ENCODE measurements around the gene ADIRF.
A peak's percentile ranks its signal among the peaks of the same experiment; 100 is the strongest.
"Not testable (repeated sequence)": the region's sequence is repeated elsewhere in the genome, so short reads cannot be mapped to it uniquely, and the experiment has no call there.

The ADIRF gene

DNA sequence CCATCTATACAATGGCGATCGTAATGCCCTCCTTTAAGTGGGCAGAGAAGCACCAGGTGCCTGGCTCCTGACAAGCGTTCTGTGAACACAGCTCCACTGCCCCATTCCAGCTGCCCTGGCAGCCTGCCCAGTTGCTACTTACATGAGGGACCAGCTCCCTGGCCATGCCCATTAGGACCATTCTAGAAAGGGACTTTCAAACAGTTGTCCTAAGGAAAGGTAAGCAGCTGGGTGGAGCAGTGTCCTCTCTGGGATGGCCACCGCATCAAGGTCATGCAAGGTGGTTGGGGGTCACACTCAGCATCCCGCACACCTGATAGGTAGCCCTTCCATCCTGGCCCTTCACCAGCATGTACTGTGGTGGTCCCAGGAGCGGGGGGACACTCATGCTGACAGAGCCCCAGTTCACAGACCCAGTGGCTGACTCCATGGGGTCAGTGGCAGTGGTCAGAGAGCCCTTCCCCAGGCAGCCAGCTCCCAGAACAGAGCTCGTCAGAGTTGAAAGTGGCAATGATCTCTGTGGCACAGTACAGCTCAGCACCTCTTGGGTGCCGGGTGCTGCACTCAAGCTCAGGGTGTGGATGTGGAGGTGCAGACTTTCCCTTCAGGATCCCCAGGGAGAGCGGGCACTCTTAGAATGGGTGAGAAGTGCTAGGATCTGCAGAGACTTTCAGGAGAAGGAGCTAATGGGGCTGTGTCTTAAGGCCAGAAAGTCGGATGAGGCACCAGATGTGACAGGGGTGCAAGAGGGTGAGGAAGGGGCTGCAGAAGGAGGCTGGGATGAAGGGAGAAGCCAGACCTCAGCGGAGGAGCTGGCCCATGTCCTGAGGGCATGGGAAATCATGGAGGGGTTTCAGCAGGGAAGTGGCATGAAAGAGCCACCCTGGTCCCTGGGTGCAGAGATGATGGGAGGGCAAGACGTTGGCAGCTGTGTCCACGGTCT, 21.8 kb upstream of the ADIRF start:
- no peak for DNase-seq (ENCODE audit: low read depth)

DNA sequence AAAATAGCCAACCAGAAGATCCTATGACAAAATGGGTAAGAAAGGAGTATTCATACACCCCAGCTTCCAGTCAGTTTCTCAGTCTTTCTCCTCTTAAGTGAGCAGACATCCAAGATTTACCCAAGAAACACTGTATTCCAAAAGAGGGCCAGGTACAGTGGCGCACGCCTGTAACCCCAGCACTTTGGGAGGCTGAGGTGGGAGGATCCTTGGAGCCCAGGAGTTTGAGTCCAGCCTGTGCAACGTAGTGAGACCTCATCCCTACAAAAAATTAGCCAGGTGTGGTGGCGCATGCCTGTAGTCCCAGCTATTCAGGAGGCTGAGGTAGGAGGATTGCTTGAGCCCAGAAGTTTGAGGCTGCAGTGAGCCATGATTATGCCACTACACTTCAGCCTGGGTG, 20.5 kb upstream of the ADIRF start:
- DNase-seq (ENCODE audit: low read depth) = not testable (repeated sequence)

DNA sequence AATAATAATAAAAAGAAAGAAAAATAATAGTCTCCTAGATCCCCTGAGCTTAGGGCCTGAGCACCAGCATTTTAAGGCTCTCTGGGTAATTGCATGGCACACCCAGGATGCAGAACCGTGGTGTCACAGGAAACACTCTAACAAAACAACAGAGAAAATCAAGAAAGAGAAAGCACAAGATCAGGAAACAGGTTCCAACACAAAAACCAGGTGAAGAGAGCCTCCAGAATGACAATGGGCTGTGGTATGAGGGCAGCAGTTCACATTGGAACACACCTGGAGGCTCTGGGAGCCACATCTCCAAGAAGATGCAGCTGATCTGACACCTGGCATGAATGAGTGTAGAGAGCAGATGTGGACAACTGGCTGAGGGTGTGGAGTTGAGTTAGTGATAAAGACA, 17.9 kb upstream of the ADIRF start:
- no peak for DNase-seq (ENCODE audit: low read depth)

DNA sequence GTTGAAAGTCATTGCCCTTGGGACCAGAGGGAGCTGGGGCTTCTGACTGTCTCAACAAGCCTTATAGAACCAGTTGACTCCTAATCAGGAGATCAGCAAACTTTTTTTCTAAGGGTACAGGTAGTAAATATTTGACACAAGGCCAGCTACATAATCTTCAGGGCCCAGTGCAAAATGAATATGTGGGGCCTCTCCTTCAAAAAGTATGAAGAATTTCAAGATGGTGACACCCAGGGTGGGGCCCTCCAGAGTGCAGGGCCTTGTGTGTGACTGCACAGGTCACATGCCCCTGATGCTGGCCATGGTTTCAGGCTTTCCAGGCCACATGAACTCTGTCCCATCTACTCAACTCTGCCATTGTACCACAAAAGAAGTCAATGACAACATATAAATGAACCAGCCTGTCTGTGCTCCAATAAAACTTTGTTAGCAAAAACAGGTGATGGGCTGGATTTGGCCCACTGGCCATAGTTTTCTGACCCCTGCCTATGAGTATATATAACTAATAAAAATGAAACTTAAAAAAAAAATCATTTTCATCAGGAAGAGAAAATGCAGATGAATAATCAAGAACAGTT, 17.0 kb upstream of the ADIRF start:
- no peak for DNase-seq (ENCODE audit: low read depth)

DNA sequence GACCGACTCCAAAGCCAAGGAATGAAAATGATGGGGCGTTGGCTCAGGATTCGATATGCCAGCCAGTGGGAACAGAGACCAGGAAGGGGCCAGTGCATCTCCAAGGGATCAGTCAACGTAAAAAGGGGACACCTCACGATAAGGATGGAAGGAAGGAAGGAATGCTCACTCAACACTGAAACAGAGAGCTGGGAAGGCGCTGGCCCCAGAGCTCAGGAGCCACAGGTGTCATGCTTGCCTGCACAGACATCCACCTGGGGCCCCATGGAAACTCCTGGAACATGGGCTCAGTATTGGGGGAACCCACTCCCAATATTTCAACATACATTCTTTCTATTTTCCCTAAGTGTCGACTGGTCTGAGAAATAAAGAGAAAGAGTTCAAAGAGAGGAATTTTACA, 16.2 kb upstream of the ADIRF start:
- no peak for DNase-seq (ENCODE audit: low read depth)

DNA sequence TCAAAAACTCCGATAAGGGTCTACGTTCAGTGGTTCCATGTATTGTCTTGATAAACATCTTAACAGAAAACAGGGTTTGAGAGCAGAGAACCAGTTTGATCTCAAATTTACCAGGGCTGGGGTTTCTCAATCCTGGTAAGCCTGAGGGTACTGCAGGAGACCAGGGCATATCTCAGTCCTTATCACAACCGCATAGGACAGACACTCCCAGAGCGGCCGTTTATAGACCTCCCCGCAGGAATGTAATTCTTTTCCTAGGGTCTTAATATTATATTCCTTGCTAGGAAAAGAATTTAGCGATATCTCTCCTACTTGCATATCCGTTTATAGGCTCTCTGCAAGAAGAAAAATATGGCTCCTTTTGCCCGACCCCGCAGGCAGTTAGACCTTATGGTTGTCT, 15.6 kb upstream of the ADIRF start:
- DNase-seq (ENCODE audit: low read depth) = not testable (repeated sequence)

DNA sequence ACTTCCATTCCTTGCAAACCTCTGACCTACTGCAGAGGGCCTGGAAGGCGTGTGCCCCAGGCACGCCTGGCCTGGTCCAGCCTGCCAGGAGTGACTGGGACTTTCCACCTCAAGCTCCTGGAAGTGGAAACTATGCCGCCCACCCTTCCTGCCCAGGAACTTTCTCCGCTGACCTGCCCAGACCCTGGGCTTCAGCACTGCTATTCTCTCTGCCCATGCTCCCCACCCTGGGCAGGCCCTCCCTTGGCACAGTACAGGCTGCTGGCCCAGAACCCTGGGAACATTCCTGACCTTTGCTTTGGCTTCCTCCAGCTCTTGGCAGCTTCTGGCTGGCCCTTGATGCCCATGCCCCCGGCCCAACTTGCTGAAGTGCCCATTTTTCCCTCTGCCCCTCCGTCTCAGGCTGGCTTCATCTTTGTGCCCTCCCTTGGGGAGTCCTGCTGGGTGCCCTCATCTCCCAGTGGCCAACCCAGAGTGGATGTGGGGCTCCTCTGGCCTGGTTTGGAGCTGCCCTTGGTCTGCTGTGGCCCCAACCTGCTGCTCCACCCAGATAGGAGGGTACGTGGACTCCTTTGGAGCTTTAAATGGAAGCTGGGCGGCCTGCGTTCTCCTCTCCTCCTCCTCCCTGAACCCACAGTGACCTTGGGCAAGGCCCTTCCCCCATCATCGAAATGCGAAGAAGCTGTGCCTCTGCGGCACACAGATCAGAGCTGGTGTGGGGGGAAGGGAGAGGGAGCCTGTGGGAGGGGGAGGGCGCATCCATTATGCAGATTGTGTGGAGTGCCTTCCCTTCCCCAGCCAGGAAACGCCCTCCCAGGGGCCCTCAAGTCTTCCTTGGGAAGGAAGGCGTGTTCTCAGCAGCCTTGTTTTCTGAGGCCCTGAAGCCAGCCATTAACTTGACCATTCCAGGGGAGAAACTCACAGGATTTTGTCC, 14.3 kb upstream of the ADIRF start:
- peak; percentile 97 for DNase-seq (ENCODE audit: low read depth)

DNA sequence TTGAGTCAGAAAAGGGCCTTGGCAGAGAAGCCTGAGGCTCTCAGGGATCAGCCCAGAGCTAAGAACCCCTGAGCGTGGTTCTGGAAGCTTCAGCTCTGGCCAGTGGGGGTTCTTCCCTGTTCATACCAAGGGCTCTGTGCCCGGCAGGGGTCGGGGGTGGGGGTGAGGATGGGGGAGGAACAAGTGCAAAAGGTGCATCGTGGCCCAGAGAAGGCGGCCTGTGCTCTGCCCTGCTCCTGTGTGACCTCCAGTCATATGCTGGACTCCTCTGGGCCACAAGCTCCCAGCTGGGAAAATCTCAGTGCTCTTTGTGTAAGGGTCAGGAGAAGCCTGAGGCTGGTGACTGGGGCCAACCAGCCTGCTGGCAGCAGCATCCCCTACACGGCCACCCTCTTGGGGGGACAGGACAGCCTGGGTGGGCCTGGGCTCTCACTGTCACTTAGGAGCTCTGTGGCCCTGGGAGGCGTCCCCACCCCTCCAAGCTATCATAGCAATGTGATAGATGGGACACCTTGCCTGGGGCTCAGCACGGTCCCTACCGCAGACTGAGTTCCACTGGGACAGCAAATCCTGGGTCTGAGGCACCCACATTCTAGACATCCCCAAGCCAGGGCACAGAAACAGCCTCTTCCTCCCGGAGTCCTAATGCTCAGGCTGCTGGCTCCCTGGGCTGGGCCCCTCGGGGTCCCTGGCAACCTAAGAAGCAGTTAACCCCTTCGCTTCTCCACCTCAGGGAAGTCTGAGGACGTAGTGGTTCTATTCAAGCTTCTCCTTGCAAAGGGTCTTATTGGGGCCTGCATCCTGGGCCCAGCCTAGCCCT, 13.4 kb upstream of the ADIRF start:
- DNase-seq (ENCODE audit: low read depth) = no peak

DNA sequence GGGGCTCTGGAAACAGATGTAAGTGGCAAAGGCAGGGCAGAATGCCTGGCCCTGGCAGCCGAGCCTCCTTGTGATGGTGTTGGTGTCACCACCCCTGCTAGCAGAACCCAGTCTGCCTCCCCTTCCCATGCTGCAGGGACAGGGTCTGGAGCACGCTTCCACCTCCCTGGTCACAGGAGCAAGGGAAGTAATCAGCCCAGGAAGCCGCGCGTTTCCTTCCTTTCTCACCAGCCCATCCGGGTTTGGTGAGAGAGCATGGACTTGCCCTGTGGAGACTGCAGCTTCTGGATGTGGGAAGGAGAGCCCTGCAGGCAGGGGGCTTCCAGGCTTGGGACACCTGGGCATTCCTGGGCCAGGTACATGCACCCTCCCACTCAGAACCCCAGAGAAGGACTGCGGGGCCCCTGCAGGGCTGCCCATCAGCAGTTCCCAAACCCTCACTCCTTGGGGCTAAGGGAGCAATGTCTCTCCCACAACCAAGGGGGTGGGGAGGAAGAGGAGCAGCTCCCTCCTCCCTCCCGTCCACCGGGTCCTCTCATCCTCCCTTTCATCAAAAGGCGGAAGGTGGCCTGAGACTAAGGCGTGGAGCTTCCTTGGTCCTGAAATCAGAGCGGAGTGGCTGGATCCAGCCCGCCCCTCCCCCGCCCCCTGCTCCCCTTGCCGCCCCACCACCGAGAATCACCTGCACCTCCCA, 12.6 kb upstream of the ADIRF start:
- DNase-seq (ENCODE audit: low read depth) = no peak

DNA sequence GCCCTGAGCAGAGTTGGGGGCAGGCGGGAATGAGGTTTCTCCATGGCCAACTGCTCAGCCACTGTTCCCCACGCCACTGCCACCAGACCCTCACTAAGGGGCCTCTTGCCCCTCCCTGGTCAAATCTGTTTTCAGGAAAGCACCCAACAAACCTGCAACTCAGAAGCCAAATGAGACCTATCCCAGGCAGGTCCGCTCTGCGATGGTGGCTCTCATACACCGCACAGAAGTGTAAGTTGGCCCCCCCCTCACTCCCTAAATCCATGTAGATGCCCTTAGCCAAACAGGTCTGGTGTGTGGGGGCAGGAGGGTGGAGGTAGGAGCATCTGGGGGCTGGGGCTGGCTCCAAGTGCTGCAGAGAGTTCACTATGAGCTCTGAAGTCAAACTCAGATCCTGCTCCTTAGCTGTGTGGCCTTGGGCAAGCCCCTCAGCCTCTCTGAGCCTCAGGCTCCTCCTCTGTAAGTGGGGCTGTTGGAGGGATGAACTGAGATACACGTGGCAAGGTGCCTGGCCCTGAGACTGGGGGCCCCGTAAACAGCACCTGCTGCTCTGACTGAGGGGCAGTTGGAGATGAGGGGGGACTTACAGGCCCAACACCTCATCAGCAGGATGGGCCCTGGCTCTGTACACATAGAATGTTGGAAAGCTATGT, 12.0 kb upstream of the ADIRF start:
- no peak for DNase-seq (ENCODE audit: low read depth)

DNA sequence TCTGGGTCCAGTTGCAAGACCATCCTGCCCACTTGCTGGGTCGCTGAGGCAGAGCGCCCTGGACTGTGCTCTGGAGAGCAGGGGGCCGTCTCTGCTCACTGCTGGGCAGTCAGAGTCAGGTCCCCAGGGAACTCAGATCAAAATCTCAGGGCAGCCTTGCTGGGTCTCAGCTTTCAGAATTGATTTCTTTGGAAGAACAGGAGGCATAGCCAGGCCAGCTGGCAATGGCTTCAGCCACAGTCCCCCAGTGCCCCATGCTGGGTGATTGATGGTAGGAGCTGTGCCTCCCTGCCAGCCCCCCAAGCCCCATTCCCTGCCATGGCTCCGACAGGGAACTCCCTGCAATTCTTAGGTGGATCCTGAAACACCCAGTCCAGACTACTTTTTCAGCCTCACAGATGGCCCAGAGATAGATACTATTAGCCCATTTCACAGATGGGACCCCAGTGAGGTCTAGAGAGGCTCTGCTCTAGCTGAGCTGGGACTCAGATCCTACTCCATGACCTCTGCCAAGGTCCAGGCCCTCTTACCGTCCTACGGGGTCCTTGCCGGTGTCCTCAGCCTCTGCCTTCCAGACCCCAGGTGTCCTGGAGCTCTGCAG, 11.3 kb upstream of the ADIRF start:
- DNase-seq (ENCODE audit: low read depth) = no peak

DNA sequence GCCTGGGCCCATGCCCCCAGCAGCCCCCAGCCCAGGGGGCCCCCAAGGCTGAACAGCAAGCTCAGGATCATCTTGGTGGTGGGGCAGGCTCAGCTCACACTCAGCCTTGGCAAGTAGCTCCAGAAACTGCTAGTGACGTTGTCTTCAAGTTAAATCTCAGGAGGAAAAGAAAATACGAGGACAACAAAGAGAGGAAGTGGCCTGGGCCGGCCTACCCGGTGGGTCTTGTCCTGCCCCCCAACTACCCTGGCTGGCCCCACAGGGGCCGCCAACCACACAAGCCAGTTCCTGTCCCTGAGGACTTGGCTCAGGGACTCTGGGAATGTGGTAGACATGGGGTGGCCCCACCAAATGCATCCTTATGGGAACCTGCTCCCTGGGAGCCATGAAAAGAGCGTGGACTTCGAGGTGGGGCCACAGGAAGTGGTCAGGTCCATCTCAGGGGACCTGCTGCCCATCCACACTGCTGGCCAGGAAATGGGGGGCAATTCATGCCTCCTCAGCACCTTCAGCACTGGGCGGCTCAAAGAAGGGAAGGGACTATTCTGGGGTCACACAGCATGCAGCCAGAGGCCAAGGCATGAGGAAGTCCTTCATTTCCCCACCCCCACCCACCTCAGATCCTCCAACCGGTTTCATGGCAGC, 10.7 kb upstream of the ADIRF start, which contains the start of gene MMRN2:
Gene MMRN2, minus strand, starts transcription at position 145 of the 645 bp plus-strand sequence. Its CDS starts 74 bp downstream, at position 71.
- no peak for DNase-seq (ENCODE audit: low read depth)

DNA sequence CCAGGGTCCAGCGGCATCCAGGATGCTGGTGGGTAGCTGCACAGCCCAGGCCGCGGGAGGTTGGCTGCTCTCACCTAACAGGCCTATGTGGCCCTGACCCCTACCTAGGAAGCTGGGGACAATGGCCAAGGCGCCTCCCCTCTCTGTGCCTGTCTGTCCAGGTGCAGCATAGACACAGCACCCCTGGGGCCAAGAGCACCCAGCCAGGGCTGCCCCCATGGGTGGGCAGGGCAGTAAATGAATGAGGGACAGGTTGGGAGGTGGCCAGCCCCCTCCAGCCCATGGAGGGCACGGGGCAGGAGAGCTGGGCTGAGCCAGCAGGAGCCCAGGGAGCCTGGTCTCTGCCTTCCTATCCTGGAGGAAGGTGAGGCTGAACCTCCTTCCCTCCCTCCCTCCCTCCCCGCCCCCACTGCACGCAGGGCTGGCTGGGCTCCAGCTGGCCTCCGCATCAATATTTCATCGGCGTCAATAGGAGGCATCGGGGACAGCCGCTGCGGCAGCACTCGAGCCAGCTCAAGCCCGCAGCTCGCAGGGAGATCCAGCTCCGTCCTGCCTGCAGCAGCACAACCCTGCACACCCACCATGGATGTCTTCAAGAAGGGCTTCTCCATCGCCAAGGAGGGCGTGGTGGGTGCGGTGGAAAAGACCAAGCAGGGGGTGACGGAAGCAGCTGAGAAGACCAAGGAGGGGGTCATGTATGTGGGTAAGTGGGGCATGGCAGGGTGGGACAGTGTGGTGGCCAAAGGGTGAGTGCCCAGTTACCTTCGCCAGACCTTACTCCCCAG, 10.0 kb upstream of the ADIRF start, which contains the start of gene SNCG:
Gene SNCG, plus strand, starts transcription at position 484 of the 785 bp plus-strand sequence. Its CDS starts 99 bp downstream, at position 583.
- no peak for DNase-seq (ENCODE audit: low read depth)

DNA sequence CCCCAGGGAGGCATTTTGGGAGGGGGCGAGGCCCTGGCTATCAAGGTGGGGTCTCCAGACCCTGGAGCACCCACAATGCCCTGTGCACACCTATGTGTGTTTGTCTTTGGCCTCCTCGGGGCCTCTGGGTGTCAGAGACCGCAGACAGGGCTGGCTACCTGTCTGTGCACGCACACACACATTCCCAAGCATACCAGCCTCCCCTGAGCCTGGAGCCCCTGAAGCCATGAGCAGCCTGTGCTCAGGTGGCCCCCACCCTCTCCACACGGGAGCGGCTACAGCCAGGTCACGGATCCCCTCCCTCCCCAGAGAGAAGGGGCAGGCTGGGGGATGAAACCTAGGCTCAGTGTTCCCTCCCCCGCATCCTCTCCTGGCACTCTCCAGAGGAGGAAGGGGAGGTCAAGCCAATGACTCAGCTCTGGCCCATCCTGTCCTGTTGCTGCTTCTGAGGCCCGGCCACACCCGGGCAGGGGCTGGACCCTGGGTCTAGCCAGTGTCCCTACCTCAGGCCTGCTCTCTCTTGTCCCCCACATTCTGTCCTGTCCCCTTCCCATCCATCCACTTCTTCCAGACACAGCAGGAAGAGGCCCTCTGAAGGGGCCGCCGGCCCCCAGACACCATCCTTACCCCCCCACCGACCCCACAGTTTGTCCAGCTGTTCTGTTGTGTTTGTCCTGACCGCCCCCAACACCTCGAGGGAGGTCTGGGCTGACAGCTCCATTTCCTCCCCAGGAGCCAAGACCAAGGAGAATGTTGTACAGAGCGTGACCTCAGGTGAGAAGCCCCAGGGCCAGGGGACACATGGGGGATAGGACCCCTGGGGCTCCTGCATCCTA, 9.2 kb upstream of the ADIRF start:
- DNase-seq (ENCODE audit: low read depth) = peak; percentile 86

DNA sequence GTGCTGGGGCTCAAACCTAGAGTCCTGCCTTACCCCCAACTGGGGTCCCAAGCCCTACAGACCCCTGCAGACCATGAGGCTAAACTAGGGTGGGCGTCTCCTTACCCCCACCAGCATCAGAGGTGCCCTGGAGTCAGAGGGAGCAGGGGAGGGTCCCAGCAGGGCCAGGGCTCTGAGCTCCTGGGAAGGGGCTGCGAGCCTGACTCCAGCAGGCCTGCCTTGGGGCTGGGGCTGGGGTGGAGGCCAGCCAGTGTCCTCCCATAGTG, 8.6 kb upstream of the ADIRF start:
- no peak for DNase-seq (ENCODE audit: low read depth)

DNA sequence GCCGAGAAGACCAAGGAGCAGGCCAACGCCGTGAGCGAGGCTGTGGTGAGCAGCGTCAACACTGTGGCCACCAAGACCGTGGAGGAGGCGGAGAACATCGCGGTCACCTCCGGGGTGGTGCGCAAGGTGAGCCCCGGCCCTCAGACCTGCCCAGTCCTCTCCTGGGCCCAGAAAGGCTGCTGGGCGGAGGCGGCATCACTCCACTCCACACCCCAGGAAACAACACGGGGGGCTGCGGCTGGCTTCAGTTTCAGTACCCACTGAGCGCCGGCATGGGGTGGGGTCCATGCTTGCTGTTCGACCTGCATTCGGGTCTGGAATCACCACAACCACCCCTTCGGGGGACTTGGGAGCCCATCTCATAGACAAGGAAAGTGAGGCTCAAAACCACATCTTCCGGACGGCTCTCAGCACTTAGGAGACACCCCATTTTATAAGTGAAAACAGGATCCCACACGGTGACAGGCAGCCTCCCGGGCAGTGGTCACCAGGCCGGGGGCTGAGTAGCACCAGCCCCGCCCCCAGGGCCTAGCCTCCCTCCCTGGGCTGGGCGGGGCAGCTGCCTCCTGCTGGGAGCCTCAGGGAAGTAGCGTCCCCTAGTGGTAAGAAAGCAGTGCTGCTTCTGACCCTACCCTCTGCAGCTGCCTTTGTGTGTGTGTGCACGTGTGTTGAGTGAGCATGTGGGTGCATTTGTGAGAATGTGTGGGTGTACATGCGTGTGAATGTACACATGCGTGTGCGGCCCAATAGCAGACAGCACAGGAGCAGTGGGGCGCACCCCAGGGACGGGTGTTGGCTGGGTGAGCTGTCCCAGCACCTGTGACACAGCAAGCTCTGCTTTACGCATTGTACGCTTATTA, 8.0 kb upstream of the ADIRF start:
- peak; percentile 72 for DNase-seq (ENCODE audit: low read depth)
